Neural cell (in vitro differentiated cells): ENCODE results near the gene PSENEN. TPM values are rescaled to one million over a fixed set of nuclear protein-coding genes. Genes with fewer than 3 reads are reported as not detected.

ENCODE experiments used
- H2AFZ ChIP-seq: fragments of 200-600, 300-800 bp; sonication (generic), shearing (Covaris generic); 2 replicates; pipeline ENCODE4 v1.6.0; 2014; ENCODE audit warnings: low read depth, mild to moderate bottlenecking, antibody characterized with exemption, low read length, moderate library complexity
- H3F3A ChIP-seq: fragments of 200-600 bp; shearing (Covaris generic); 2 replicates; pipeline ENCODE4 v1.6.1; 2016; ENCODE audit warnings: mild to moderate bottlenecking, moderate library complexity, mixed read lengths, antibody characterized with exemption, low read length; ENCODE audit not compliant: insufficient read depth, poor library complexity, severe bottlenecking
- H3K27ac ChIP-seq: fragments of 200-600, 300-800 bp; sonication (generic), shearing (Covaris generic); 2 replicates; pipeline ENCODE4 v1.5.1; 2014; ENCODE audit warnings: mild to moderate bottlenecking, low read length, moderate library complexity
- H3K27me3 ChIP-seq: fragments of 300-800, 200-600 bp; sonication (generic), shearing (Covaris generic); 2 replicates; pipeline ENCODE4 v1.6.0; 2014; ENCODE audit warnings: mild to moderate bottlenecking, low read depth, low read length, moderate library complexity; ENCODE audit not compliant: insufficient read depth
- H3K36me3 ChIP-seq: fragments of 300-800, 200-600 bp; sonication (generic), shearing (Covaris generic); 2 replicates; pipeline ENCODE4 v1.5.1; 2014; ENCODE audit warnings: mild to moderate bottlenecking, antibody characterized with exemption, low read length, moderate library complexity; ENCODE audit not compliant: insufficient read depth
- H3K4me2 ChIP-seq: fragments of 300-800, 200-600 bp; sonication (generic), shearing (Covaris generic); 2 replicates; pipeline ENCODE4 v1.6.0; 2014; ENCODE audit warnings: mild to moderate bottlenecking, low read length
- H3K4me3 ChIP-seq: fragments of 300-800, 200-600 bp; sonication (generic), shearing (Covaris generic); 2 replicates; pipeline ENCODE4 v1.5.1; 2014; ENCODE audit warnings: mild to moderate bottlenecking, low read length, moderate library complexity
- H3K79me2 ChIP-seq: fragments of 200-600 bp; shearing (Covaris generic); replicated peaks from 2 replicates; pipeline ENCODE4 v1.6.0; 2014; ENCODE audit warnings: mild to moderate bottlenecking, low read length, moderate library complexity; ENCODE audit not compliant: insufficient read depth
- H3K9ac ChIP-seq: fragments of 300-800, 200-600 bp; sonication (generic), shearing (Covaris generic); 2 replicates; pipeline ENCODE4 v1.6.1; 2016; ENCODE audit warnings: mild to moderate bottlenecking, low read length, mixed read lengths
- H3K9me2 ChIP-seq: fragments of 200-600 bp; shearing (Covaris generic); 2 replicates; pipeline ENCODE4 v1.6.1; 2016; ENCODE audit warnings: mild to moderate bottlenecking, low read length, mixed read lengths; ENCODE audit not compliant: insufficient read depth
- H3K9me3 ChIP-seq: fragments of 200-600, 300-800 bp; sonication (generic), shearing (Covaris generic); 2 replicates; pipeline ENCODE4 v1.6.1; 2016; ENCODE audit warnings: mild to moderate bottlenecking, mixed run types, low read length, moderate library complexity, mixed read lengths
- H4K20me1 ChIP-seq: fragments of 200-600 bp; shearing (Covaris generic); 2 replicates; pipeline ENCODE4 v1.6.1; 2016; ENCODE audit warnings: mild to moderate bottlenecking, mixed run types; ENCODE audit not compliant: insufficient read depth
- EP300 ChIP-seq: fragments of 450-650 bp; conservative IDR thresholded peaks from 2 replicates; pipeline ENCODE4 v1.6.1; 2014; ENCODE audit warnings: antibody characterized with exemption, mild to moderate bottlenecking, moderate library complexity; ENCODE audit not compliant: poor library complexity, severe bottlenecking
- EZH2 ChIP-seq: fragments of 200-600, 300-800 bp; shearing (Covaris generic), sonication (generic); IDR thresholded peaks from 2 replicates; pipeline ENCODE4 v1.6.1; 2014; ENCODE audit warnings: antibody characterized with exemption, low read length, borderline replicate concordance, mild to moderate bottlenecking; ENCODE audit not compliant: insufficient read depth, poor library complexity, severe bottlenecking
- MXI1 ChIP-seq: fragments of 450-650 bp; conservative IDR thresholded peaks from 2 replicates; pipeline ENCODE4 v1.6.1; 2014; ENCODE audit warnings: antibody characterized with exemption, mild to moderate bottlenecking; ENCODE audit not compliant: poor library complexity, severe bottlenecking
- POLR2AphosphoS5 ChIP-seq: IDR thresholded peaks from 2 replicates; pipeline ENCODE4 v1.6.1; 2012
- RAD21 ChIP-seq: fragments of 450-650 bp; conservative IDR thresholded peaks from 2 replicates; pipeline ENCODE4 v1.6.1; 2014; ENCODE audit warnings: antibody characterized with exemption, mild to moderate bottlenecking, moderate library complexity
- SMC3 ChIP-seq: fragments of 450-650 bp; conservative IDR thresholded peaks from 2 replicates; pipeline ENCODE4 v1.6.1; 2014; ENCODE audit warnings: antibody characterized with exemption, mild to moderate bottlenecking, moderate library complexity; ENCODE audit not compliant: poor library complexity
- TAF1 ChIP-seq: IDR thresholded peaks from 2 replicates; pipeline ENCODE4 v1.6.1; 2012; ENCODE audit warnings: low read depth
- polyA plus RNA-seq: library from polyadenylated mRNA; depleted of rRNA; stranded (reverse); fragments of >200 nt; gene quantifications from 2 replicates; pipeline ENCODE4 v1.2.3, GENCODE V29; 2014
- TF ChIP-seq, protein P1 (sequence below): IDR thresholded peaks from 2 replicates; pipeline ENCODE4 v1.6.1; 2012; ENCODE audit warnings: borderline replicate concordance
- TF ChIP-seq, protein P2 (sequence below): fragments of 450-650 bp; IDR thresholded peaks from 2 replicates; pipeline ENCODE4 v1.5.1; 2014; ENCODE audit warnings: antibody characterized with exemption, mild to moderate bottlenecking, moderate library complexity; ENCODE audit not compliant: poor library complexity, severe bottlenecking

The PSENEN gene
- polyA plus RNA-seq, 1 donor from 2014 or later: 46.2 TPM

GRCh38 chr19:35754370-35755130 lies 9.1 kb downstream of the PSENEN start:
- no peak overlapping the region for H3K4me3 ChIP-seq
- H3K4me2 ChIP-seq: no peak overlapping the region
- peaks cover 8% of the 10 kb centered on the region for H3K36me3 ChIP-seq
- no peaks in the 10 kb centered on the region for H3K9me3 ChIP-seq
- H4K20me1 ChIP-seq: no peaks in the 10 kb centered on the region
- no peaks in the 10 kb centered on the region for H3F3A ChIP-seq
- TF ChIP-seq SMC3: no peak
- no peak for TF ChIP-seq RAD21
- no peak for TF ChIP-seq MXI1
- TF ChIP-seq POLR2AphosphoS5: no peak
- TF ChIP-seq TAF1: no peak
- no peak for TF ChIP-seq EZH2
- TF ChIP-seq EP300: no peak
- TF ChIP-seq, protein P1, sequence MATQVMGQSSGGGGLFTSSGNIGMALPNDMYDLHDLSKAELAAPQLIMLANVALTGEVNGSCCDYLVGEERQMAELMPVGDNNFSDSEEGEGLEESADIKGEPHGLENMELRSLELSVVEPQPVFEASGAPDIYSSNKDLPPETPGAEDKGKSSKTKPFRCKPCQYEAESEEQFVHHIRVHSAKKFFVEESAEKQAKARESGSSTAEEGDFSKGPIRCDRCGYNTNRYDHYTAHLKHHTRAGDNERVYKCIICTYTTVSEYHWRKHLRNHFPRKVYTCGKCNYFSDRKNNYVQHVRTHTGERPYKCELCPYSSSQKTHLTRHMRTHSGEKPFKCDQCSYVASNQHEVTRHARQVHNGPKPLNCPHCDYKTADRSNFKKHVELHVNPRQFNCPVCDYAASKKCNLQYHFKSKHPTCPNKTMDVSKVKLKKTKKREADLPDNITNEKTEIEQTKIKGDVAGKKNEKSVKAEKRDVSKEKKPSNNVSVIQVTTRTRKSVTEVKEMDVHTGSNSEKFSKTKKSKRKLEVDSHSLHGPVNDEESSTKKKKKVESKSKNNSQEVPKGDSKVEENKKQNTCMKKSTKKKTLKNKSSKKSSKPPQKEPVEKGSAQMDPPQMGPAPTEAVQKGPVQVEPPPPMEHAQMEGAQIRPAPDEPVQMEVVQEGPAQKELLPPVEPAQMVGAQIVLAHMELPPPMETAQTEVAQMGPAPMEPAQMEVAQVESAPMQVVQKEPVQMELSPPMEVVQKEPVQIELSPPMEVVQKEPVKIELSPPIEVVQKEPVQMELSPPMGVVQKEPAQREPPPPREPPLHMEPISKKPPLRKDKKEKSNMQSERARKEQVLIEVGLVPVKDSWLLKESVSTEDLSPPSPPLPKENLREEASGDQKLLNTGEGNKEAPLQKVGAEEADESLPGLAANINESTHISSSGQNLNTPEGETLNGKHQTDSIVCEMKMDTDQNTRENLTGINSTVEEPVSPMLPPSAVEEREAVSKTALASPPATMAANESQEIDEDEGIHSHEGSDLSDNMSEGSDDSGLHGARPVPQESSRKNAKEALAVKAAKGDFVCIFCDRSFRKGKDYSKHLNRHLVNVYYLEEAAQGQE: no peak
- TF ChIP-seq, protein P2, sequence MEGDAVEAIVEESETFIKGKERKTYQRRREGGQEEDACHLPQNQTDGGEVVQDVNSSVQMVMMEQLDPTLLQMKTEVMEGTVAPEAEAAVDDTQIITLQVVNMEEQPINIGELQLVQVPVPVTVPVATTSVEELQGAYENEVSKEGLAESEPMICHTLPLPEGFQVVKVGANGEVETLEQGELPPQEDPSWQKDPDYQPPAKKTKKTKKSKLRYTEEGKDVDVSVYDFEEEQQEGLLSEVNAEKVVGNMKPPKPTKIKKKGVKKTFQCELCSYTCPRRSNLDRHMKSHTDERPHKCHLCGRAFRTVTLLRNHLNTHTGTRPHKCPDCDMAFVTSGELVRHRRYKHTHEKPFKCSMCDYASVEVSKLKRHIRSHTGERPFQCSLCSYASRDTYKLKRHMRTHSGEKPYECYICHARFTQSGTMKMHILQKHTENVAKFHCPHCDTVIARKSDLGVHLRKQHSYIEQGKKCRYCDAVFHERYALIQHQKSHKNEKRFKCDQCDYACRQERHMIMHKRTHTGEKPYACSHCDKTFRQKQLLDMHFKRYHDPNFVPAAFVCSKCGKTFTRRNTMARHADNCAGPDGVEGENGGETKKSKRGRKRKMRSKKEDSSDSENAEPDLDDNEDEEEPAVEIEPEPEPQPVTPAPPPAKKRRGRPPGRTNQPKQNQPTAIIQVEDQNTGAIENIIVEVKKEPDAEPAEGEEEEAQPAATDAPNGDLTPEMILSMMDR: no peak
- no peaks in the 10 kb centered on the region for H3K9me2 ChIP-seq
- H2AFZ ChIP-seq: no peak overlapping the region
- peaks cover 10% of the 10 kb centered on the region for H3K79me2 ChIP-seq
- no peak overlapping the region for H3K27ac ChIP-seq
- no peak overlapping the region for H3K9ac ChIP-seq
- H3K27me3 ChIP-seq: no peaks in the 10 kb centered on the region

- no peaks in the 10 kb centered on the region for H4K20me1 ChIP-seq
- no peaks in the 10 kb centered on the region for H3K9me3 ChIP-seq
- H3K36me3 ChIP-seq: peaks cover 8% of the 10 kb centered on the region
- H3K79me2 ChIP-seq: peaks cover 15% of the 10 kb centered on the region
- H2AFZ ChIP-seq: no peak overlapping the region
- no peak overlapping the region for H3K27ac ChIP-seq
- H3K9me2 ChIP-seq: no peaks in the 10 kb centered on the region
- no peak overlapping the region for H3K4me2 ChIP-seq
- no peak overlapping the region for H3K9ac ChIP-seq
- H3K27me3 ChIP-seq: no peaks in the 10 kb centered on the region
- H3F3A ChIP-seq: no peaks in the 10 kb centered on the region
- no peak overlapping the region for H3K4me3 ChIP-seq
- TF ChIP-seq RAD21 (no peak), POLR2AphosphoS5 (no peak), SMC3 (no peak), TAF1 (no peak), MXI1 (no peak), EP300 (no peak), EZH2 (no peak)
- TF ChIP-seq, protein P2: no peak
- TF ChIP-seq, protein P1: no peak
Observed at GRCh38 chr19:35755131-35755549, 9.7 kb downstream of the PSENEN start.
